HCT116 (cell line): Measurements from ENCODE around the gene CSNK2B. TPM values are rescaled to one million over a fixed set of nuclear protein-coding genes. Genes with fewer than 3 reads are reported as not detected.

Source experiments
- ATAC-seq: fragments of 200-7000 bp; cut with Tn5 transposase; 2 replicates; pipeline ENCODE4 v1.9.1; 2020; ENCODE audit warnings: mild to moderate bottlenecking, moderate library complexity
- BruUV-seq: library from RNA; stranded (reverse); fragments of 400-500 nt; replicated peaks from 2 replicates; lab custom pipeline; 2021; lab: Mats Ljungman, UMichigan
- CTCF ChIA-PET: fragments of 300-600 bp; sonication (Branson Sonifier 250); formaldehyde crosslinking; loops from one replicate; lab custom pipeline; 2021; ENCODE audit warnings: antibody characterized with exemption; lab: Charles Lee
- POLR2A ChIA-PET: fragments of 300-600, 350-600 bp; sonication (Branson Sonifier 250); formaldehyde crosslinking; loops from one replicate; lab custom pipeline; 2021; ENCODE audit warnings: antibody characterized with exemption; lab: Charles Lee
- RAD21 ChIA-PET, 2 experiments: fragments of 300-600 bp; sonication (Branson Sonifier 250); formaldehyde crosslinking; loops; one replicate each; lab custom pipeline; 2023; ENCODE audit warnings: low total read pairs in 2 of 2; ENCODE audit not compliant: uncharacterized antibody in 2 of 2, unreplicated experiment in 2 of 2, low non-redundant PET in 1 of 2; lab: Charles Lee
- DNase-seq: peaks from one replicate; pipeline ENCODE4 v3.0.0-alpha.2; 2010; ENCODE audit warnings: low read depth, low spot score
- H2AFZ ChIP-seq: fragments of 200-600 bp; shearing (Covaris generic), sonication (generic); 2 replicates; pipeline ENCODE4 v1.6.1; 2017; ENCODE audit warnings: low read depth, mixed run types, mixed read lengths, antibody characterized with exemption, low read length; ENCODE audit not compliant: poor library complexity, severe bottlenecking
- H3K27ac ChIP-seq: 2 replicates; pipeline ENCODE4 v1.5.1; 2012; ENCODE audit warnings: low read depth, low read length
- H3K27me3 ChIP-seq: fragments of 200-600 bp; sonication (generic); 2 replicates; pipeline ENCODE4 v1.6.1; 2016; ENCODE audit warnings: mixed run types, low read length, mixed read lengths; ENCODE audit not compliant: insufficient read depth
- H3K36me3 ChIP-seq, 2 experiments: fragments of 200-500 bp in 1 of 2; fragments of 200-600 bp in 1 of 2; sonication (Bioruptor generic) in 1 of 2; sonication (generic) in 1 of 2; 2 replicates each; pipeline versions ENCODE4 v1.5.1 to v1.6.1; 2014 to 2016; ENCODE audit warnings: low read length in 2 of 2, inconsistent platforms in 1 of 2, mixed read lengths in 1 of 2, mixed run types in 1 of 2; ENCODE audit not compliant: insufficient read depth in 2 of 2, control insufficient read depth in 1 of 2
- H3K4me1 ChIP-seq, 2 experiments: fragments of 200-600 bp in 1 of 2; sonication (generic) in 1 of 2; 2 replicates each; pipeline versions ENCODE4 v1.5.1 to v1.6.1; 2012 to 2017; ENCODE audit warnings: low read length in 2 of 2, inconsistent platforms in 1 of 2, mild to moderate bottlenecking in 1 of 2, mixed read lengths in 1 of 2, mixed run types in 1 of 2, moderate library complexity in 1 of 2; ENCODE audit not compliant: insufficient read depth in 2 of 2, control insufficient read depth in 1 of 2
- H3K4me2 ChIP-seq: fragments of 200-600 bp; sonication (generic); 2 replicates; pipeline ENCODE4 v1.6.1; 2017; ENCODE audit warnings: mixed run types, low read length, mixed read lengths
- H3K4me3 ChIP-seq, 2 experiments: fragments of 200-600 bp in 1 of 2; sonication (generic) in 1 of 2; replicated peaks in 1 of 2; 2 replicates each; pipeline ENCODE4 v1.5.1; 2011 to 2016; ENCODE audit warnings: low read length in 2 of 2, control low read depth in 1 of 2, low read depth in 1 of 2, mild to moderate bottlenecking in 1 of 2, mixed read lengths in 1 of 2, mixed run types in 1 of 2
- H3K79me2 ChIP-seq: fragments of 200-600 bp; sonication (generic); 2 replicates; pipeline ENCODE4 v1.6.1; 2017; ENCODE audit warnings: mild to moderate bottlenecking, mixed run types, low read length, moderate library complexity, mixed read lengths; ENCODE audit not compliant: insufficient read depth
- H3K9ac ChIP-seq: fragments of 200-600 bp; sonication (generic); 2 replicates; pipeline ENCODE4 v1.6.1; 2016; ENCODE audit warnings: low read length, mixed read lengths
- H3K9me2 ChIP-seq: fragments of 200-600 bp; sonication (generic), shearing (Covaris generic); 2 replicates; pipeline ENCODE4 v1.6.1; 2017; ENCODE audit warnings: mixed run types, mild to moderate bottlenecking, moderate library complexity; ENCODE audit not compliant: insufficient read depth
- H3K9me3 ChIP-seq, 2 experiments: fragments of 200-500 bp in 1 of 2; fragments of 200-600 bp in 1 of 2; sonication (Bioruptor generic) in 1 of 2; sonication (generic) in 1 of 2; 2 replicates each; pipeline ENCODE4 v1.6.1; 2014 to 2017; ENCODE audit warnings: low read length in 2 of 2, mixed read lengths in 2 of 2, inconsistent platforms in 1 of 2, low read depth in 1 of 2, mild to moderate bottlenecking in 1 of 2, mixed run types in 1 of 2, moderate library complexity in 1 of 2; ENCODE audit not compliant: control insufficient read depth in 1 of 2, insufficient read depth in 1 of 2
- H4K20me1 ChIP-seq: fragments of 200-600 bp; sonication (generic), shearing (Covaris generic); 2 replicates; pipeline ENCODE4 v1.6.1; 2017; ENCODE audit warnings: mixed run types, mild to moderate bottlenecking, moderate library complexity; ENCODE audit not compliant: insufficient read depth
- CBX3 ChIP-seq: IDR thresholded peaks from 2 replicates; pipeline ENCODE4 v1.6.1; 2012; ENCODE audit warnings: low read depth
- CEBPB ChIP-seq: IDR thresholded peaks from 2 replicates; pipeline ENCODE4 v1.6.1; 2012; ENCODE audit warnings: low read depth
- EZH2 ChIP-seq: fragments of 200-600 bp; sonication (generic); IDR thresholded peaks from 2 replicates; pipeline ENCODE4 v1.6.1; 2017; ENCODE audit warnings: antibody characterized with exemption, mixed run types
- FOSL1 ChIP-seq: IDR thresholded peaks from 2 replicates; pipeline ENCODE4 v1.6.1; 2012; ENCODE audit warnings: low read depth
- POLR2A ChIP-seq: IDR thresholded peaks from 2 replicates; pipeline ENCODE4 v1.7.0; 2011; ENCODE audit warnings: borderline replicate concordance; ENCODE audit not compliant: insufficient read depth, insufficient read length; ENCODE audit errors: extremely low read depth
- POLR2AphosphoS5 ChIP-seq: IDR thresholded peaks from 2 replicates; pipeline ENCODE4 v1.6.1; 2011; ENCODE audit warnings: mild to moderate bottlenecking, low read depth, low read length, moderate library complexity
- RAD21 ChIP-seq: IDR thresholded peaks from 2 replicates; pipeline ENCODE4 v1.6.1; 2012; ENCODE audit warnings: low read depth, mild to moderate bottlenecking
- SIN3A ChIP-seq: IDR thresholded peaks from 2 replicates; pipeline ENCODE4 v1.6.1; 2012; ENCODE audit warnings: low read depth
- SP1 ChIP-seq: IDR thresholded peaks from 2 replicates; pipeline ENCODE4 v1.6.1; 2012; ENCODE audit warnings: low read depth
- SRF ChIP-seq: IDR thresholded peaks from 2 replicates; pipeline ENCODE4 v1.6.1; 2012; ENCODE audit warnings: low read depth
- TCF7L2 ChIP-seq: IDR thresholded peaks from 2 replicates; pipeline ENCODE4 v1.7.0; 2011; ENCODE audit warnings: borderline replicate concordance, inconsistent platforms; ENCODE audit not compliant: insufficient read depth, insufficient read length; ENCODE audit errors: extremely low read depth
- YY1 ChIP-seq: IDR thresholded peaks from 2 replicates; pipeline ENCODE4 v1.6.1; 2011; ENCODE audit warnings: low read length, low read depth, moderate library complexity, mild to moderate bottlenecking; ENCODE audit not compliant: insufficient replicate concordance; ENCODE audit errors: extremely low read depth
- ZFX ChIP-seq: fragments of 450-650 bp; IDR thresholded peaks from 2 replicates; pipeline ENCODE4 v1.6.1; 2017
- intact Hi-C: fragments of 100-400 bp; cut with micrococcal nuclease; formaldehyde crosslinking; loops from 2 replicates; pipeline ENCODE4 v1.10.0; 2022
- total RNA-seq: library from RNA; stranded (reverse); gene quantifications from one replicate; pipeline ENCODE4 v1.2.1, GENCODE V29; 2021; ENCODE audit not compliant: unreplicated experiment
- TF ChIP-seq, protein P1 (sequence below): IDR thresholded peaks from 2 replicates; pipeline ENCODE4 v1.6.1; 2012; ENCODE audit warnings: low read depth
- TF ChIP-seq, protein P2 (sequence below): IDR thresholded peaks from 2 replicates; pipeline ENCODE4 v1.6.1; 2012
- TF ChIP-seq, protein P3 (sequence below), 3 experiments: fragments of 200-600 bp in 1 of 3; sonication (generic) in 1 of 3; IDR thresholded peaks in 2 of 3; conservative IDR thresholded peaks in 1 of 3; 2 replicates each; pipeline ENCODE4 v1.5.1; 2012 to 2017; ENCODE audit warnings: low read depth in 2 of 3, low read length in 2 of 3, antibody characterized with exemption in 1 of 3, borderline replicate concordance in 1 of 3, control low read depth in 1 of 3, mild to moderate bottlenecking in 1 of 3, mixed read lengths in 1 of 3, mixed run types in 1 of 3, moderate library complexity in 1 of 3; ENCODE audit not compliant: insufficient read depth in 1 of 3
- TF ChIP-seq, protein P4 (sequence below): IDR thresholded peaks from 2 replicates; pipeline ENCODE4 v1.6.1; 2012

CSNK2B gene
- total RNA-seq, 1 experiment from 2014 or later, result 210 TPM

DNA sequence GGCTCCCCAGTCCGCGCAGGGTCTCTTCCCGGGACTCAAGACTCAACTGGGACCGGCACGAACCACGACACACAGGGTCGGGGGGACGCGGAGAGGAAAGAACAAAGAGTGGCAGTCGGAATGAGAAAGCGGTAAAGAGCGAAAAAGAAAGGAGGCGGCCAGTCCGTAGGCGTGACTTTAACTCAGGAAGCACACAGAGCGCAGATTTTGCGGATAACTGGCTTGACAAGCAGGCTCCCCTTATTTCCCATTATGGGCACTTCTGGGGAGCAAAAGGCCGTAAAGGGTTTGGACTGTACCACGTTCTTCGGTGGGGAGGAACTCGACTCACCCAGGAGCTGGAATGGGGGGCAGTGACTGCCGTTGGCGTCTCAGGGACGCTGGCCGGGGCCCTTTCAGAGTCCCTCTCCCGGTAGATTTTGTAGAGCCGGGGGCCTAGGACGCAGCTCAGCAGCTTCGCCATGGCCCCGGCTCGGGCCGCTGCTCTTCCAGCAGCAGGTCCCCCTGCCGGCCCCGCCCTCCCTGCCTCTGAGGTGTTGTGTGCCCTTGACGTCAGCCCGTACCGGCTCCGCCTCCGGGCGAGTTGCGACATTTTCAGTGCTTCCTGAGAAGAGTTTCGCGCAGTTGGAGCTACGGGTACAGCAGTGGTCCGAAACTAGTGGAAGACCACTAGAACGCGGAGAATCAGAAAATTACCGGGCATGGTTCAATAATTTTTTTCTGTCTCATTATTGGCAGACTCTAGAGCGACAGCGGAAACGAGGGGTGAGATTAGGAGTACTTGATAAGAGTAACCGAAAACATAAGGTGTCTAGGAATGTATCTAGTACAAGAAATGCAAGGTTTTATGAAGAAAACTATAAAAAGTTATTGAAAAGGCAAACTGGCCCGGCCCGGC is 37.2 kb downstream of the CSNK2B start, which contains the start of gene ABHD16A:
ABHD16A (minus strand) TSS at position 506 of the 898 bp plus-strand sequence; CDS start at position 463, 43 bp downstream.
- Histone ChIP-seq H3K4me1 (peaks cover 7 to 15% of the 10 kb centered on the region in 2 experiments; a peak in 3 of 4 replicates), H3K9me3 (no peaks in the 10 kb centered on the region), H2AFZ (no peak within 1 kb of the TSS), H3K79me2 (peaks cover 13% of the 10 kb centered on the region), H4K20me1 (no peaks in the 10 kb centered on the region), H3K36me3 (no peaks in the 10 kb centered on the region), H3K9ac (peak within 1 kb of the TSS; percentile 85), H3K4me2 (peak within 1 kb of the TSS; percentile 77), H3K9me2 (no peaks in the 10 kb centered on the region), H3K4me3 (peak within 1 kb of the TSS; percentile 89 to 98), H3K27me3 (no peaks in the 10 kb centered on the region), H3K27ac (peak within 1 kb of the TSS; percentile 82)
- intact Hi-C loops, result loop anchor here (2.0 kb wide), 1 partner anchor 36 kb away; no protein-coding TSS in a partner anchor
- CTCF ChIA-PET, result interaction anchor here (1.0 to 2.1 kb wide), 4 partner anchors 10 to 492 kb away, joined by 3 to 10 read pairs (median 5); no protein-coding TSS in a partner anchor
- RAD21 ChIA-PET, result interaction anchor here in 1 of 2 experiments (1.0 kb wide), 1 partner anchor 26 kb away, joined by 3 read pairs; no protein-coding TSS in a partner anchor
- DNase-seq (peak; percentile 98), ATAC-seq (peak; percentile 93)
- POLR2A ChIA-PET, result interaction anchor here (0.7 to 2.0 kb wide), 13 partner anchors 11 to 140 kb away, joined by 3 to 12 read pairs (median 4); partner anchors contain the start of genes BAG6, DDAH2, GPANK1 and HSPA1B
- BruUV-seq, result no TSS peak
- TF ChIP-seq TCF7L2, result peak; percentile 62
- TF ChIP-seq FOSL1, result no peak
- TF ChIP-seq SRF, result no peak; the same call in none of the 2 replicates
- TF ChIP-seq SIN3A, result peak; percentile 83
- TF ChIP-seq, protein P1, sequence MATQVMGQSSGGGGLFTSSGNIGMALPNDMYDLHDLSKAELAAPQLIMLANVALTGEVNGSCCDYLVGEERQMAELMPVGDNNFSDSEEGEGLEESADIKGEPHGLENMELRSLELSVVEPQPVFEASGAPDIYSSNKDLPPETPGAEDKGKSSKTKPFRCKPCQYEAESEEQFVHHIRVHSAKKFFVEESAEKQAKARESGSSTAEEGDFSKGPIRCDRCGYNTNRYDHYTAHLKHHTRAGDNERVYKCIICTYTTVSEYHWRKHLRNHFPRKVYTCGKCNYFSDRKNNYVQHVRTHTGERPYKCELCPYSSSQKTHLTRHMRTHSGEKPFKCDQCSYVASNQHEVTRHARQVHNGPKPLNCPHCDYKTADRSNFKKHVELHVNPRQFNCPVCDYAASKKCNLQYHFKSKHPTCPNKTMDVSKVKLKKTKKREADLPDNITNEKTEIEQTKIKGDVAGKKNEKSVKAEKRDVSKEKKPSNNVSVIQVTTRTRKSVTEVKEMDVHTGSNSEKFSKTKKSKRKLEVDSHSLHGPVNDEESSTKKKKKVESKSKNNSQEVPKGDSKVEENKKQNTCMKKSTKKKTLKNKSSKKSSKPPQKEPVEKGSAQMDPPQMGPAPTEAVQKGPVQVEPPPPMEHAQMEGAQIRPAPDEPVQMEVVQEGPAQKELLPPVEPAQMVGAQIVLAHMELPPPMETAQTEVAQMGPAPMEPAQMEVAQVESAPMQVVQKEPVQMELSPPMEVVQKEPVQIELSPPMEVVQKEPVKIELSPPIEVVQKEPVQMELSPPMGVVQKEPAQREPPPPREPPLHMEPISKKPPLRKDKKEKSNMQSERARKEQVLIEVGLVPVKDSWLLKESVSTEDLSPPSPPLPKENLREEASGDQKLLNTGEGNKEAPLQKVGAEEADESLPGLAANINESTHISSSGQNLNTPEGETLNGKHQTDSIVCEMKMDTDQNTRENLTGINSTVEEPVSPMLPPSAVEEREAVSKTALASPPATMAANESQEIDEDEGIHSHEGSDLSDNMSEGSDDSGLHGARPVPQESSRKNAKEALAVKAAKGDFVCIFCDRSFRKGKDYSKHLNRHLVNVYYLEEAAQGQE, result no peak
- peak; percentile 90 for TF ChIP-seq SP1
- TF ChIP-seq, protein P2, sequence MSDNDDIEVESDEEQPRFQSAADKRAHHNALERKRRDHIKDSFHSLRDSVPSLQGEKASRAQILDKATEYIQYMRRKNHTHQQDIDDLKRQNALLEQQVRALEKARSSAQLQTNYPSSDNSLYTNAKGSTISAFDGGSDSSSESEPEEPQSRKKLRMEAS, result peak; percentile 50
- TF ChIP-seq, protein P3, sequence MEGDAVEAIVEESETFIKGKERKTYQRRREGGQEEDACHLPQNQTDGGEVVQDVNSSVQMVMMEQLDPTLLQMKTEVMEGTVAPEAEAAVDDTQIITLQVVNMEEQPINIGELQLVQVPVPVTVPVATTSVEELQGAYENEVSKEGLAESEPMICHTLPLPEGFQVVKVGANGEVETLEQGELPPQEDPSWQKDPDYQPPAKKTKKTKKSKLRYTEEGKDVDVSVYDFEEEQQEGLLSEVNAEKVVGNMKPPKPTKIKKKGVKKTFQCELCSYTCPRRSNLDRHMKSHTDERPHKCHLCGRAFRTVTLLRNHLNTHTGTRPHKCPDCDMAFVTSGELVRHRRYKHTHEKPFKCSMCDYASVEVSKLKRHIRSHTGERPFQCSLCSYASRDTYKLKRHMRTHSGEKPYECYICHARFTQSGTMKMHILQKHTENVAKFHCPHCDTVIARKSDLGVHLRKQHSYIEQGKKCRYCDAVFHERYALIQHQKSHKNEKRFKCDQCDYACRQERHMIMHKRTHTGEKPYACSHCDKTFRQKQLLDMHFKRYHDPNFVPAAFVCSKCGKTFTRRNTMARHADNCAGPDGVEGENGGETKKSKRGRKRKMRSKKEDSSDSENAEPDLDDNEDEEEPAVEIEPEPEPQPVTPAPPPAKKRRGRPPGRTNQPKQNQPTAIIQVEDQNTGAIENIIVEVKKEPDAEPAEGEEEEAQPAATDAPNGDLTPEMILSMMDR (IDR thresholded peaks at IDR 0.05 in 2 of 3, conservative IDR thresholded peaks at IDR 0.05 in 1 of 3; ENCODE audit: borderline replicate concordance in 1 of 3, insufficient read depth in 1 of 3, low read depth in 2 of 3, low read length in 2 of 3), result 0 out of 6 replicates have a peak, but pooled peaks of 1 of the 3 experiments have one; percentile 4
- peak; percentile 48 for TF ChIP-seq POLR2A
- TF ChIP-seq CEBPB, result peak; percentile 99
- peak; percentile 84 for TF ChIP-seq YY1
- TF ChIP-seq POLR2AphosphoS5, result peak; percentile 95
- no peak for TF ChIP-seq EZH2
- TF ChIP-seq, protein P4, sequence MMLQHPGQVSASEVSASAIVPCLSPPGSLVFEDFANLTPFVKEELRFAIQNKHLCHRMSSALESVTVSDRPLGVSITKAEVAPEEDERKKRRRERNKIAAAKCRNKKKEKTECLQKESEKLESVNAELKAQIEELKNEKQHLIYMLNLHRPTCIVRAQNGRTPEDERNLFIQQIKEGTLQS, result no peak
- peak; percentile 46; the same call in 1 of the 2 replicates for TF ChIP-seq ZFX
- no peak; the same call in 1 of the 2 replicates for TF ChIP-seq RAD21
- peak; percentile 78 for TF ChIP-seq CBX3
